Stimulated activated naive CD4-positive, alpha-beta T cell treated with Interleukin-2 at 50 U/mL for 16 hours (primary cell): Measurements from ENCODE around the gene PCSK9.

ENCODE experiments used
- DNase-seq: peaks from one replicate; lab custom pipeline; 2025; lab: John Stamatoyannopoulos, UW

Gene PCSK9

GRCh38 chr1:55044617-55045397 lies 5.5 kb downstream of the PCSK9 start:
- DNase-seq = no peak

DNA sequence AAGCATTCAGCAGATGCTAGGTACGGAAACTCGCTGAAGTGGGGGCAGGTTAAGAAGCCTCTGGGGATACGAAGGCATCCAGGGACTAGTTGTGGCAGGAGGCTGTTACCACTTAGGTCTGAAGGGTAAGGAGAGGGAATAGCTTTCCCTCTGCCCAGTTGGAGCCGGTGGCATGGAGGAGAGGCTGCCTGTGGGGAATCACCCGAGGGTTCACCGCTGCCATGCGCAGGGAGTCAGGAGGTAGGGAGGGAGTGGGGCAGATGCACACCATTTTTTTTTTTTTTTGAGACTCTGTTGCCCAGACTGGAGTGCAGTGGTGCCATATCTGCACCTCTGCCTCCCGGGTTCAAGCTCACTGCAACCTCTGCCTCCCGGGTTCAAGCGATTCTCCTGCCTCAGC lies 6.1 kb downstream of the PCSK9 start:
- no peak for DNase-seq

- no peak for DNase-seq
Observed at GRCh38 chr1:55046871-55047270, 7.5 kb downstream of the PCSK9 start.

- no peak for DNase-seq
Observed at GRCh38 chr1:55047611-55048010, 8.3 kb downstream of the PCSK9 start.

DNA sequence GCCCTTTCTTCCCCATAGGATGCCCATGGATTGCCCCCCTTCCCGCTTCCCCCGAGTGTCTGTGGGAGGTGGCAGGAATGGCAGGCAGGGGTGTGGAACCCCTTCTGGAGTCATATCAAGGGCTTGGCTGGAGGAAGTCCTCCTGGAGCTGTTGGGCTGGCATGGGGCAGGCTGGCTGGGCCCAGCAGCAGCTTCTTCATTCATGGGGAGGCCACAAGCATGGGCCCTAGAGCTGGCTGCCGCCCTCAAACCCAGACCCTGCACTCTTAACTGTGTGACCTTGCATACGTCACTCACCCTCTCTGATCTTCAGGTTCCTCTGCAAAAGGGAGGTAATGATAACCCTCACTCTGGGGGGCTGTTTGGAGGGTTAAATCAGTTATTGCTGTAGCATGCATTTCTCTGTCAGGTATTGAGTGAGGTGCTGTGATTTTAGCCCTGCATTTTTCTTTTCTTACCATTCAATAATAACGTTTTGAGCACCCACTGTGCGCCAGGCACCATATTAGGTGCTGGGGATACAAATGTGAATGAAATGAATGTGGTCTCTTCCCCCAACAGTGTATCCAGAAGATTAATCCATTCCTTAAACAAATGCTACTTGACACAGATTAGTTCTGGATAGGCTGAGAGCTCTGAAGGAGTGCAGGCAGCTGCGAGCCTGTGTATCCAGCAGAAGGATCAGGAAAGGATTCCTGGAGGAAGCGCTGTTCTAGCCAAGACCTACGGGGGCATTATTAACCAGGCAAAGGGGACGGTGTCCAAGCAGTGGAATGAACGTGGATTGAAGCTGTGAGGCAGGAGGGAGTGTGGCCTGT lies 9.3 kb downstream of the PCSK9 start:
- DNase-seq = no peak

- DNase-seq = no peak
Observed at GRCh38 chr1:55049271-55049913, 10.0 kb downstream of the PCSK9 start.

GRCh38 chr1:55049914-55050278 lies 10.5 kb downstream of the PCSK9 start:
- DNase-seq = no peak

GRCh38 chr1:55050283-55050682 lies 10.9 kb downstream of the PCSK9 start:
- no peak for DNase-seq

- no peak for DNase-seq
Observed at GRCh38 chr1:55051169-55051568, 11.8 kb downstream of the PCSK9 start.

DNA sequence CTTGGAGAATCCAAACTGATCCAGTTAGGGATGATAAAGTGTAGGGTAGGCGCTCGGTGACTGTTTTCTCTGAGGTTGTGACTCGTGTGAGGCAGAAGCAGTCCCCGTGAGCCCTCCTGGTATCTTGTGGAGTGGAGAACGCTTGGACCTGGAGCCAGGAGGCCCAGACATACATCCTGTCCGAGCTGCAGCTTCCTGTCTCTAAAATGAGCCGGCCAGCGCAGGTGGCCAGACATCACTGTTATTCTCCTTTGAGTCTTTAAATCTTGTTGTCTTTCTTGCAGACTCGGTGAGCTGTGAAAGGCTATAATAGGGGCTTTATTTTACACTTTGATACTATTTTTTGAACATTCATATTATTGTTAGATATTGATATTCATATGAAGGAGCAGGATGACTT lies 12.3 kb downstream of the PCSK9 start:
- DNase-seq = no peak

DNA sequence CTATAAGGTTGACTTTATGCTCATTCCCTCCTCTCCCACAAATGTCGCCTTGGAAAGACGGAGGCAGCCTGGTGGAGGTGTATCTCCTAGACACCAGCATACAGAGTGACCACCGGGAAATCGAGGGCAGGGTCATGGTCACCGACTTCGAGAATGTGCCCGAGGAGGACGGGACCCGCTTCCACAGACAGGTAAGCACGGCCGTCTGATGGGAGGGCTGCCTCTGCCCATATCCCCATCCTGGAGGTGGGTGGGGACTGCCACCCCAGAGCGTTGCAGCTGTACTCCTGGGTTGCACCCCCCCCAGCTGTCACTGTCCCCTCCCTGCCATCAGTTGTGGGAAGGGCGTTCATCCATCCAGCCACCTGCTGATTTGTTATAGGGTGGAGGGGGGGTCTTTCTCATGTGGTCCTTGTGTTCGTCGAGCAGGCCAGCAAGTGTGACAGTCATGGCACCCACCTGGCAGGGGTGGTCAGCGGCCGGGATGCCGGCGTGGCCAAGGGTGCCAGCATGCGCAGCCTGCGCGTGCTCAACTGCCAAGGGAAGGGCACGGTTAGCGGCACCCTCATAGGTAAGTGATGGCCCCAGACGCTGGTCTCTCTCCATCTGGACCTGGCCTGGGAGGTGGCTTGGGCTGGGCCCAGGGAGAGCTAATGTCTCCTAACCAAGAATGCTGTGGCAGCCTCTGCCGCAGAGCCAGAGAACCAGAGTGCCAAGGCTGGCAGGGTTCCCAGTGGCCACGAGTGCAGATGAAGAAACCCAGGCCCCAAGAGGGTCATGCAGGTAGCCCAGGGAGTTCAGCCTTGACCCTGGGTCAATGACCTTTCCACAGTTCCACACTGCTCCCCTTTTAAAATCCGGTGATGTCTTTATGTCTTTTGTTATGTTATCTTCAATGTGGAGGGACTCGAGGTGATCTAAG lies 13.1 kb downstream of the PCSK9 start:
- no peak for DNase-seq

- no peak for DNase-seq
Observed at GRCh38 chr1:55053265-55053954, 14.1 kb downstream of the PCSK9 start.

- no peak for DNase-seq
Observed at GRCh38 chr1:55054396-55054795, 15.0 kb downstream of the PCSK9 start.

GRCh38 chr1:55055084-55055882 lies 15.9 kb downstream of the PCSK9 start:
- DNase-seq = no peak

GRCh38 chr1:55055951-55056631 lies 16.7 kb downstream of the PCSK9 start:
- DNase-seq = no peak

GRCh38 chr1:55056632-55056992 lies 17.3 kb downstream of the PCSK9 start:
- DNase-seq = no peak

DNA sequence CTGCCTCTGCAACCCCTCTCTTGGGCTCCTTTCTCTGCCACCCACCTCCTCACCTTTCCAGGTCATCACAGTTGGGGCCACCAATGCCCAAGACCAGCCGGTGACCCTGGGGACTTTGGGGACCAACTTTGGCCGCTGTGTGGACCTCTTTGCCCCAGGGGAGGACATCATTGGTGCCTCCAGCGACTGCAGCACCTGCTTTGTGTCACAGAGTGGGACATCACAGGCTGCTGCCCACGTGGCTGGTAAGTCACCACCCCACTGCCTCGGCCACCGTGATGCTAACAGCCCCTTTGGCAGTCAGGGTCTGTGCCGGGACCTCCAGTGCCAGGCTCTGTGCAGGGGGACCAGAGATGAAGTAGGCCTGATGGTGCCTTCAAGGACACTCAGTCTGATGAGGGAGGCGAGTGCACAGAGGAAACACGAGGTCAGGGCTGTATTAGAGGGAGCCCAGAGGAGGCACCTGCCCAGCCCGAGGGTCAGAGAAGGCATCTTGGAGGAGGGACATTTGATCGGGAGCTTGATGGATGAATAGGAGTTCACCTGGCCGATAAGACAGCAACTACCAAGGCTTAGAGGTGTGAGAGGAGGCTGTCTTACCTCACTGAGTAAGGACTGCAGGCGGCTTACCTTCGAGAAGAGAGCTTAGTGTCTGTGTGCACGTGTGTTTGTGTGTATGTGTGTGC lies 18.1 kb downstream of the PCSK9 start:
- DNase-seq = no peak

DNA sequence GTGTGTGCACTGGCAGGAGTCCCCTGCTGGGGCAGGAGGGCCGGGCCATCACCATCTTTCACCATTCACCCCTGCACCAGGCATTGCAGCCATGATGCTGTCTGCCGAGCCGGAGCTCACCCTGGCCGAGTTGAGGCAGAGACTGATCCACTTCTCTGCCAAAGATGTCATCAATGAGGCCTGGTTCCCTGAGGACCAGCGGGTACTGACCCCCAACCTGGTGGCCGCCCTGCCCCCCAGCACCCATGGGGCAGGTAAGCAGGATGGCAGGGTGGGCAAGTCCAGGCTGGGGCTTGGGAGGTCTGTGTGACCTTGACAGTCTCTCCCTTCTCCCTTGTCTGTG lies 18.6 kb downstream of the PCSK9 start:
- DNase-seq = no peak
